ENCODE results near the gene FCF1.

Gene FCF1

GRCh38 chr14:74758505-74758904 is 45.6 kb downstream of the FCF1 start (continued):
- peak; percentile 76 for TF ChIP-seq ZNF518A (tag by site-specific recombination; conservative IDR thresholded peaks at IDR 0.05; ENCODE audit: low read depth)
- peak; percentile 49; the same call in 1 of the 2 replicates for TF ChIP-seq ZNF623 (tag by site-specific recombination; IDR thresholded peaks at IDR 0.05)
- TF ChIP-seq ZNF140 (tag by site-specific recombination; IDR thresholded peaks at IDR 0.05): 0 out of 2 replicates have a peak, but pooled peaks have one; percentile 9
- TF ChIP-seq ZNF394 (tag by site-specific recombination; IDR thresholded peaks at IDR 0.05; ENCODE audit: borderline replicate concordance): peak; percentile 78; the same call in 1 of the 2 replicates
- TF ChIP-seq ZNF426 (tag by site-specific recombination; IDR thresholded peaks at IDR 0.05): peak; percentile 44
- 0 out of 2 replicates have a peak, but pooled peaks have one; percentile 39 for TF ChIP-seq ZBTB8A (tag by site-specific recombination; IDR thresholded peaks at IDR 0.05)

GRCh38 chr14:74762917-74763802 is 50.2 kb downstream of the FCF1 start, which contains the start of gene YLPM1:
Gene YLPM1, plus strand, starts transcription at chr14:74763316. Its CDS starts 174 bp downstream, at chr14:74763490.
- H3K9me3 ChIP-seq (ENCODE audit: control insufficient read depth, insufficient read depth, low read depth, low read length): no peaks in the 10 kb centered on the region
- peak within 1 kb of the TSS; percentile 96 for H3K27ac ChIP-seq (ENCODE audit: extremely low read depth, low read depth, low read length)
- peaks cover 10 to 14% of the 10 kb centered on the region in 2 experiments; a peak in 2 of 3 replicates for H3K36me3 ChIP-seq (ENCODE audit: control insufficient read depth in 2 of 2, insufficient read depth in 1 of 2, low read length in 2 of 2)
- H3K4me3 ChIP-seq (ENCODE audit: low read depth, low read length): peak within 1 kb of the TSS; percentile 80
- peaks cover 8% of the 10 kb centered on the region for H3K4me1 ChIP-seq (ENCODE audit: control insufficient read depth, insufficient read depth, low read length)
- ChIA-PET CTCF (interaction anchor here (0.6 to 1.7 kb wide), 12 partner anchors 19 to 457 kb away, joined by 3 to 8 read pairs (median 3); partner anchors contain the start of gene LTBP2), POLR2A (interaction anchor here (0.6 to 2.2 kb wide), 18 partner anchors 8 to 496 kb away, joined by 3 to 10 read pairs (median 4); partner anchors contain the start of genes ABCD4 and NEK9)
- TF ChIP-seq GLIS2 (tag by site-specific recombination; IDR thresholded peaks at IDR 0.05) (no peak; the same call in 1 of the 2 replicates), ZNF701 (tag by site-specific recombination; IDR thresholded peaks at IDR 0.05) (no peak), ZNF707 (tag by site-specific recombination; IDR thresholded peaks at IDR 0.05) (no peak), ZNF324 (tag by site-specific recombination; IDR thresholded peaks at IDR 0.05) (0 out of 2 replicates have a peak, but pooled peaks have one; percentile 22), ZNF404 (tag by site-specific recombination; IDR thresholded peaks at IDR 0.05) (no peak), ZNF654 (tag by site-specific recombination; IDR thresholded peaks at IDR 0.05; ENCODE audit: low read depth) (peak; percentile 11; the same call in 1 of the 2 replicates), TRIM28 (IDR thresholded peaks at IDR 0.05; ENCODE audit: borderline replicate concordance, low read length) (peak; percentile 56; the same call in 1 of the 2 replicates), SP3 (tag by site-specific recombination; IDR thresholded peaks at IDR 0.05) (peak; percentile 48; the same call in 1 of the 2 replicates), ZNF548 (tag by site-specific recombination; IDR thresholded peaks at IDR 0.05) (no peak), ZNF335 (tag by site-specific recombination; conservative IDR thresholded peaks at IDR 0.05) (peak; percentile 59), ZNF76 (tag by site-specific recombination; IDR thresholded peaks at IDR 0.05; ENCODE audit: borderline replicate concordance, low read depth) (peak; percentile 3; the same call in 1 of the 2 replicates), YY2 (tag by site-specific recombination; IDR thresholded peaks at IDR 0.05) (peak; percentile 63), REST (tag by site-specific recombination; IDR thresholded peaks at IDR 0.05) (0 out of 2 replicates have a peak, but pooled peaks have one; percentile 18), ZNF843 (tag by site-specific recombination; IDR thresholded peaks at IDR 0.05) (peak; percentile 60; the same call in 1 of the 2 replicates), KLF1 (tag by site-specific recombination; IDR thresholded peaks at IDR 0.05) (no peak), ZFHX2 (tag by site-specific recombination; conservative IDR thresholded peaks at IDR 0.05) (peak; percentile 86; the same call in 1 of the 2 replicates), PBX3 (CRISPR knock-in tag; IDR thresholded peaks at IDR 0.05) (peak; percentile 74; the same call in 1 of the 2 replicates), ZNF501 (tag by site-specific recombination; IDR thresholded peaks at IDR 0.05) (peak; percentile 62), ZNF621 (tag by site-specific recombination; IDR thresholded peaks at IDR 0.05) (no peak)
